ENCODE results near the gene AQP5.

The AQP5 gene

GRCh38 chr12:49933796-49934195, 27.9 kb upstream of the AQP5 start:
- Histone ChIP-seq H3K4me2 (ENCODE audit: insufficient read depth, low read length, poor library complexity, severe bottlenecking) (no peak overlapping the region), H3K4me1 (ENCODE audit: control insufficient read depth in 2 of 2, insufficient read depth in 1 of 2, low read depth in 1 of 2, low read length in 2 of 2) (no peaks in the 10 kb centered on the region)
- no CpG with 5 or more reads among the region's 5 CpGs for WGBS, 2 donors (ENCODE audit: extremely low coverage in 2 of 2, insufficient read length in 2 of 2, insufficient replicate concordance in 1 of 2)

GRCh38 chr12:49934505-49934904, 27.2 kb upstream of the AQP5 start:
- Histone ChIP-seq H3K4me2 (ENCODE audit: insufficient read depth, low read length, poor library complexity, severe bottlenecking) (no peak overlapping the region), H3K36me3 (replicated peaks in 1 of 2; ENCODE audit: control insufficient read depth in 2 of 2, insufficient read depth in 2 of 2, low read length in 2 of 2) (no peaks in the 10 kb centered on the region), H3K79me1 (ENCODE audit: low read depth, low read length) (no peaks in the 10 kb centered on the region), H3K4ac (ENCODE audit: low read length) (no peak overlapping the region), H3K4me3 (ENCODE audit: low read length in 2 of 2) (no peak overlapping the region), H4K8ac (ENCODE audit: low read depth, low read length) (no peak overlapping the region), H3K9ac (ENCODE audit: low read depth, low read length, poor library complexity) (no peak overlapping the region), H4K91ac (ENCODE audit: low read depth, low read length, poor library complexity) (no peak overlapping the region), H2AK5ac (ENCODE audit: low read depth, low read length) (no peak overlapping the region), H3K9me3 (replicated peaks in 1 of 2; ENCODE audit: control insufficient read depth in 2 of 2, insufficient read depth in 1 of 2, low read depth in 1 of 2, low read length in 2 of 2) (peaks cover 0 to 2% of the 10 kb centered on the region in 2 donors), H2BK120ac (ENCODE audit: low read depth, low read length) (no peak overlapping the region), H2BK12ac (ENCODE audit: low read length) (no peak overlapping the region), H2BK5ac (ENCODE audit: low read length) (no peak overlapping the region), H3K23ac (ENCODE audit: low read depth, low read length, poor library complexity) (no peak overlapping the region), H3K14ac (ENCODE audit: low read length) (no peak overlapping the region), H3K27ac (replicated peaks; ENCODE audit: low read length) (no peak overlapping the region), H3K27me3 (ENCODE audit: control insufficient read depth in 3 of 3, insufficient read depth in 3 of 3, low read depth in 1 of 3, low read length in 3 of 3) (peaks cover 0 to 14% (median 0%) of the 10 kb centered on the region in 3 experiments), H3K4me1 (ENCODE audit: control insufficient read depth in 2 of 2, insufficient read depth in 1 of 2, low read depth in 1 of 2, low read length in 2 of 2) (no peaks in the 10 kb centered on the region), H2BK15ac (ENCODE audit: low read length) (no peak overlapping the region), H3K18ac (ENCODE audit: low read length) (no peak overlapping the region), H2AFZ (ENCODE audit: low read length) (no peak overlapping the region)
- no CpG with 5 or more reads among the region's 3 CpGs for WGBS, 2 donors (ENCODE audit: extremely low coverage in 2 of 2, insufficient read length in 2 of 2, insufficient replicate concordance in 1 of 2)
- DNase-seq (ENCODE audit: low spot score) = no peak

More at GRCh38 chr12:49933796-49934195, 27.9 kb upstream of the AQP5 start:
- Histone ChIP-seq H2BK12ac (ENCODE audit: low read length) (no peak overlapping the region), H2AK5ac (ENCODE audit: low read depth, low read length) (no peak overlapping the region), H3K9me3 (replicated peaks in 1 of 2; ENCODE audit: control insufficient read depth in 2 of 2, insufficient read depth in 1 of 2, low read depth in 1 of 2, low read length in 2 of 2) (peaks cover 0 to 2% of the 10 kb centered on the region in 2 donors), H3K9ac (ENCODE audit: low read depth, low read length, poor library complexity) (no peak overlapping the region), H3K27me3 (ENCODE audit: control insufficient read depth in 3 of 3, insufficient read depth in 3 of 3, low read depth in 1 of 3, low read length in 3 of 3) (peaks cover 0 to 17% (median 0%) of the 10 kb centered on the region in 3 experiments), H4K91ac (ENCODE audit: low read depth, low read length, poor library complexity) (no peak overlapping the region), H3K4ac (ENCODE audit: low read length) (no peak overlapping the region), H2BK120ac (ENCODE audit: low read depth, low read length) (no peak overlapping the region), H3K23ac (ENCODE audit: low read depth, low read length, poor library complexity) (no peak overlapping the region), H2BK5ac (ENCODE audit: low read length) (no peak overlapping the region), H3K79me1 (ENCODE audit: low read depth, low read length) (no peaks in the 10 kb centered on the region), H4K8ac (ENCODE audit: low read depth, low read length) (no peak overlapping the region), H3K14ac (ENCODE audit: low read length) (no peak overlapping the region), H3K4me3 (ENCODE audit: low read length in 2 of 2) (no peak overlapping the region), H3K27ac (replicated peaks; ENCODE audit: low read length) (no peak overlapping the region), H3K18ac (ENCODE audit: low read length) (no peak overlapping the region), H2AFZ (ENCODE audit: low read length) (no peak overlapping the region), H2BK15ac (ENCODE audit: low read length) (no peak overlapping the region), H3K36me3 (replicated peaks in 1 of 2; ENCODE audit: control insufficient read depth in 2 of 2, insufficient read depth in 2 of 2, low read length in 2 of 2) (no peaks in the 10 kb centered on the region)
- no peak for DNase-seq (ENCODE audit: low spot score)

GRCh38 chr12:49936925-49937324, 24.7 kb upstream of the AQP5 start:
- H3K4me2 ChIP-seq (ENCODE audit: insufficient read depth, low read length, poor library complexity, severe bottlenecking) = no peak overlapping the region
- no peak overlapping the region for H2AK5ac ChIP-seq (ENCODE audit: low read depth, low read length)
- no peak overlapping the region for H3K4ac ChIP-seq (ENCODE audit: low read length)
- H3K23ac ChIP-seq (ENCODE audit: low read depth, low read length, poor library complexity) = no peak overlapping the region
- H3K4me1 ChIP-seq (ENCODE audit: control insufficient read depth in 2 of 2, insufficient read depth in 1 of 2, low read depth in 1 of 2, low read length in 2 of 2) = no peaks in the 10 kb centered on the region
- no peaks in the 10 kb centered on the region for H3K36me3 ChIP-seq (replicated peaks in 1 of 2; ENCODE audit: control insufficient read depth in 2 of 2, insufficient read depth in 2 of 2, low read length in 2 of 2)
- H3K14ac ChIP-seq (ENCODE audit: low read length) = no peak overlapping the region
- WGBS, 2 donors (ENCODE audit: extremely low coverage in 2 of 2, insufficient read length in 2 of 2, insufficient replicate concordance in 1 of 2) = no CpG with 5 or more reads among the region's 3 CpGs
- no peak overlapping the region for H4K91ac ChIP-seq (ENCODE audit: low read depth, low read length, poor library complexity)
- H3K9me3 ChIP-seq (replicated peaks in 1 of 2; ENCODE audit: control insufficient read depth in 2 of 2, insufficient read depth in 1 of 2, low read depth in 1 of 2, low read length in 2 of 2) = peaks cover 0 to 2% of the 10 kb centered on the region in 2 donors
- H3K27me3 ChIP-seq (ENCODE audit: control insufficient read depth in 3 of 3, insufficient read depth in 3 of 3, low read depth in 1 of 3, low read length in 3 of 3) = peaks cover 0 to 28% (median 0%) of the 10 kb centered on the region in 3 experiments
- H2AFZ ChIP-seq (ENCODE audit: low read length) = no peak overlapping the region
- H3K4me3 ChIP-seq (ENCODE audit: low read length in 2 of 2) = no peak overlapping the region
- H3K9ac ChIP-seq (ENCODE audit: low read depth, low read length, poor library complexity) = no peak overlapping the region
- no peak for DNase-seq (ENCODE audit: low spot score)
- H3K27ac ChIP-seq (replicated peaks; ENCODE audit: low read length) = no peak overlapping the region
- H3K79me1 ChIP-seq (ENCODE audit: low read depth, low read length) = no peaks in the 10 kb centered on the region
- H2BK12ac ChIP-seq (ENCODE audit: low read length) = no peak overlapping the region
- H3K18ac ChIP-seq (ENCODE audit: low read length) = no peak overlapping the region
- no peak overlapping the region for H2BK120ac ChIP-seq (ENCODE audit: low read depth, low read length)
- no peak overlapping the region for H4K8ac ChIP-seq (ENCODE audit: low read depth, low read length)
- no peak overlapping the region for H2BK15ac ChIP-seq (ENCODE audit: low read length)
- H2BK5ac ChIP-seq (ENCODE audit: low read length) = no peak overlapping the region

- no peak for DNase-seq (ENCODE audit: low spot score)
- Histone ChIP-seq H2BK15ac (ENCODE audit: low read length) (no peak overlapping the region), H3K27ac (replicated peaks; ENCODE audit: low read length) (no peak overlapping the region)
Observed at GRCh38 chr12:49937639-49938300, 23.9 kb upstream of the AQP5 start.

More at GRCh38 chr12:49937639-49938300, 23.9 kb upstream of the AQP5 start:
- Histone ChIP-seq H3K4ac (ENCODE audit: low read length) (no peak overlapping the region), H3K14ac (ENCODE audit: low read length) (no peak overlapping the region), H4K91ac (ENCODE audit: low read depth, low read length, poor library complexity) (no peak overlapping the region), H3K79me1 (ENCODE audit: low read depth, low read length) (no peaks in the 10 kb centered on the region), H3K4me3 (ENCODE audit: low read length in 2 of 2) (no peak overlapping the region), H3K36me3 (replicated peaks in 1 of 2; ENCODE audit: control insufficient read depth in 2 of 2, insufficient read depth in 2 of 2, low read length in 2 of 2) (no peaks in the 10 kb centered on the region), H3K9me3 (replicated peaks in 1 of 2; ENCODE audit: control insufficient read depth in 2 of 2, insufficient read depth in 1 of 2, low read depth in 1 of 2, low read length in 2 of 2) (peaks cover 0 to 2% of the 10 kb centered on the region in 2 donors), H2BK120ac (ENCODE audit: low read depth, low read length) (no peak overlapping the region), H3K27me3 (ENCODE audit: control insufficient read depth in 3 of 3, insufficient read depth in 3 of 3, low read depth in 1 of 3, low read length in 3 of 3) (peaks cover 0 to 36% (median 0%) of the 10 kb centered on the region in 3 experiments), H2AK5ac (ENCODE audit: low read depth, low read length) (no peak overlapping the region), H3K4me2 (ENCODE audit: insufficient read depth, low read length, poor library complexity, severe bottlenecking) (no peak overlapping the region), H3K9ac (ENCODE audit: low read depth, low read length, poor library complexity) (no peak overlapping the region), H2BK12ac (ENCODE audit: low read length) (no peak overlapping the region), H2AFZ (ENCODE audit: low read length) (no peak overlapping the region), H3K4me1 (ENCODE audit: control insufficient read depth in 2 of 2, insufficient read depth in 1 of 2, low read depth in 1 of 2, low read length in 2 of 2) (no peaks in the 10 kb centered on the region), H3K23ac (ENCODE audit: low read depth, low read length, poor library complexity) (no peak overlapping the region), H2BK5ac (ENCODE audit: low read length) (no peak overlapping the region), H4K8ac (ENCODE audit: low read depth, low read length) (no peak overlapping the region), H3K18ac (ENCODE audit: low read length) (no peak overlapping the region)
- WGBS, 2 donors (ENCODE audit: extremely low coverage in 2 of 2, insufficient read length in 2 of 2, insufficient replicate concordance in 1 of 2) = no CpG with 5 or more reads among the region's 8 CpGs
